Endometrial microvascular endothelial cells (primary cell): ENCODE measurements around the gene TMSB4X. TPM values are rescaled to one million over a fixed set of nuclear protein-coding genes. Genes with fewer than 3 reads are reported as not detected.
"Not testable (repeated sequence)": the region's sequence is repeated elsewhere in the genome, so short reads cannot be mapped to it uniquely, and the experiment has no call there.

Experiments used
- in situ Hi-C: cut with HindIII; loops from 2 replicates; pipeline ENCODE4 v1.10.0; 2017; ENCODE audit warnings: low sequenced_read_pairs, low pct_unique_long_range_greater_than_20kb; ENCODE audit errors: inconsistent ontology term
- total RNA-seq: library from RNA; depleted of rRNA; stranded (reverse); fragments of >200 nt; gene quantifications from one replicate; pipeline ENCODE4 v1.2.3, GENCODE V29; 2015; ENCODE audit errors: inconsistent ontology term

TMSB4X gene
- 5,249 TPM for total RNA-seq

- in situ Hi-C loops: no loop called here
Measured at GRCh38 chrX:12974796-12975669, at the start of gene TMSB4X. Gene TMSB4X (plus strand): TSS chrX:12975110.

DNA sequence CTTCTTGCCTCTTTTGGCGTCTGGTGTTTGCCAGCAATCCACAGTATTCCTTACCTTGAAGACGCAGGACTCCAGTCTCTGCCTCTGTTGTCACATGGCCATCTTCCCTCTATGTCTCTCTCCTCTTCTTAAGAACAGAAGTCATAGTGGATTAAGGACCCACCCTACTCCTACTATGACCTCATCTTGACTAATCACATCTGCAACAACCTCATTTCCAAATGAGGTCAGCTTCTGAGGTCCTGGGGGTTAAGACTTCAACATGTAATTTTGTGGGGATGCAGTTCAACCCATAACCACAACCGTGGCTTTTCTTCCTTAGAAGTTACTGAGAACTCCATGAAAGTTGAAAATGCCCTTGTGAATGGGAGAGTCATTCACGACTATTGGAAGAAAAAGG, 45.2 kb upstream of the TMSB4X start:
- in situ Hi-C loops: no loop called here

DNA sequence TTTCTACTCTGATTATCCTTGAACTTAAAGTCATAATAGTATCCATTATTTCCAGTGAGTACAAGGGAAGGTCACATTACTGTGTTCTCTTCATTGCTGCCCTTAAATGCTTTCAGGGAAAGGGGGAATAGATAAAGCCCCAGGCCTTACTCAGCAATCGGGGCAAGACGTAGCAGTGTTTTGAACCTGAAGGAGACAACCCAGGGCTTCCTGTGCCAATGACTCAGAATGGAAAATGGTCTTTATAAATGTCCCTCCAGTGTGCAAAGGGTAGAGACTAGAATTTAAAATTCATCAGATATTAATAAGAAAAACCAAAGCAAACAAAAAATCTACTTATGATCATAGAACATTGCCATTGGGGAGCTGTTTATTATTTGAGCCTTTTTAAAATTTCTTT, 44.8 kb upstream of the TMSB4X start:
- in situ Hi-C loops: no loop called here

- in situ Hi-C loops: no loop called here
Measured at GRCh38 chrX:12932244-12932643, 42.7 kb upstream of the TMSB4X start.

GRCh38 chrX:12934850-12935249, 40.1 kb upstream of the TMSB4X start:
- in situ Hi-C loops: no loop called here

DNA sequence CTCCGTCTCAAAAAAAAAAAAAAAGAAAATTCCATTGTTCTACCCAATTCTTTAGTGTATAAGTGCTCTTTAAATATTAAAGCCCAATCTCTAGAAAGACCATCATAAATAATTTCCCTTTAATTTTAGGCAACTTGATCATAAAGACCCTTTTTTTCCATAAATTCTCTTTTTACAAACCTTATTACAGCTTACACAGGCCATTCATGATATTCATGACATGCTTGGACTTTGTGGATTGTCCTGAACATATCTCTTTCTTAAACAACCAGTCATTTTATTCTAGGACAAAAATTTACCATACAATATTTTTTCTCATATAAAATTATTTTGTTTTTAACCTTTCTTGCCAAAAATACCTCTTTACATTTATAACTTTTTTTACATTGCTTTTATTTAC, 38.0 kb upstream of the TMSB4X start:
- in situ Hi-C loops: no loop called here

- in situ Hi-C loops: not testable (repeated sequence)
Measured at GRCh38 chrX:12940471-12940870, 34.4 kb upstream of the TMSB4X start.

DNA sequence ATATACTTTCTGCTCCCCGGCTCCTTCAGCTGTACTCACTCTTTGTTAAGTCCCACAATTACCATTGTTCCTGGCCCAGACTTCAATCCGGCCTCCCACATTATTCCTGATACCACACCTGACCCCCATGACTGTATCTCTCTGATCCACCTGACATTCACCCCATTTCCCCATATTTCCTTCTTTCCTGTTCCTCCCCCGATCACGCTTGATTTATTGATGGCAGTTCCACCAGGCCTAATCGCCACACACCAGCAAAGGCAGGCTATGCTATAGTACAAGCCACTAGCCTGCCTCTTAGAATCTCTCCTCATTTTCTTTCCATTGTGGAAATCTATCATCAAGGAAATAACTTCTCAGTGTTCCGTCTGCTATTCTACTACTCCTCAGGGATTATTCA, 31.3 kb upstream of the TMSB4X start:
- in situ Hi-C loops: not testable (repeated sequence)

- in situ Hi-C loops: not testable (repeated sequence)
Measured at GRCh38 chrX:12944452-12944851, 30.5 kb upstream of the TMSB4X start.

- in situ Hi-C loops: no loop called here
Measured at GRCh38 chrX:12945494-12945893, 29.4 kb upstream of the TMSB4X start.

DNA sequence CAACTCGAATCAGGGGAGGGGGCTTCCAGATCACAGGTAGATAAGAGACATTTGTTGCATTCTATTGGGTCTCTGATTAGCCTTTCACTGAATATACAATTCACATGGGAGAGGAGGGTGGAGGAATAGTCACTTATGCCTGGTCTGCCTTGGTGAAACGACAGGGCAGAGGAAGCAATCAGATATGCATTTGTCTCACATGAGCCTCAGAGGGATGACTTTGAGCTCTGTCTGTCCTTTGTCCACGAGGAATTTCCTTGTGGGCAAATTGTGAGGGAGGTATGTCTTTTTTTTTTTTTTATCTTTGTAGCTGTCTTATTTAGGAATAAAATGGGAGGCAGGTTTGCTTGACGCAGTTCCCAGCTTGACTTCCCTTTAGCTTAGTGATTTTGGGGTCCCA, 28.5 kb upstream of the TMSB4X start:
- in situ Hi-C loops: no loop called here

GRCh38 chrX:12946838-12947544, 27.9 kb upstream of the TMSB4X start:
- in situ Hi-C loops: no loop called here

- in situ Hi-C loops: no loop called here
Measured at GRCh38 chrX:12947545-12948235, 27.2 kb upstream of the TMSB4X start.

GRCh38 chrX:12948495-12948894, 26.4 kb upstream of the TMSB4X start:
- in situ Hi-C loops: no loop called here

GRCh38 chrX:12949205-12949926, 25.5 kb upstream of the TMSB4X start:
- in situ Hi-C loops: no loop called here

DNA sequence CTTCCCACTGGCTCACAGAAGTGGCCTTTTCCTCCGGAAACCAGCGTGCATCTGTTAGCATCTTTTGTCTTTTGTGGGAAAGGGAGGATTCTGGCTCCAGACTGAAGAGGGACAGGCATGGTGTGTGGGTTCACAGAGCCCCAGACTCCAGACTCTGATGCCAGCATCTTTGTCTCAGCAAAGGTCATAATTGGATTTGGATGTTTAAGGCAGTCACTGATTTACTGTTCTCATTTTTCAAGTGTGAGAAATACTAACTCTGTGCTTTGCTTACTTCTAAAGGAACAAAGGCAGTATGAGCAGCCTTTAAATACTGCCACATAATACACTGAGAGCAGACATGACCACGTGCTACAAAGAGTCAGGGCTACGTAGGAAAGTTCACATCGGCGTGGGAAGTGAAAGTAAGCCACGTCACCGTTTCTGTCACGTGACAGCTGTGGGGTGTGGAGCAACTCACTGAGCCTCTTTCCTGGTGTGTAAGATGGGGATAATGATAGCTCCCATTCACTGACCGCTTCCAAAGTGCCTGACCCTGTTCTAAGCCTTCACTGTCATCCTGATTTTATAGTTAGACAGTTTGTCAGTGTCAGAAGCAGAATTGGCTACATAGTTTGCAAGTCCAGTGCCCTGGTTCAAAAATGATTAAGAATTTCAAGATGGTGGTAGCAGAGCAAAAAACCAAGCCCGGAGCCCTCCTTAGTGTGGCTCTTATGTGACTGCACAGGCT, 24.8 kb upstream of the TMSB4X start:
- in situ Hi-C loops: no loop called here

DNA sequence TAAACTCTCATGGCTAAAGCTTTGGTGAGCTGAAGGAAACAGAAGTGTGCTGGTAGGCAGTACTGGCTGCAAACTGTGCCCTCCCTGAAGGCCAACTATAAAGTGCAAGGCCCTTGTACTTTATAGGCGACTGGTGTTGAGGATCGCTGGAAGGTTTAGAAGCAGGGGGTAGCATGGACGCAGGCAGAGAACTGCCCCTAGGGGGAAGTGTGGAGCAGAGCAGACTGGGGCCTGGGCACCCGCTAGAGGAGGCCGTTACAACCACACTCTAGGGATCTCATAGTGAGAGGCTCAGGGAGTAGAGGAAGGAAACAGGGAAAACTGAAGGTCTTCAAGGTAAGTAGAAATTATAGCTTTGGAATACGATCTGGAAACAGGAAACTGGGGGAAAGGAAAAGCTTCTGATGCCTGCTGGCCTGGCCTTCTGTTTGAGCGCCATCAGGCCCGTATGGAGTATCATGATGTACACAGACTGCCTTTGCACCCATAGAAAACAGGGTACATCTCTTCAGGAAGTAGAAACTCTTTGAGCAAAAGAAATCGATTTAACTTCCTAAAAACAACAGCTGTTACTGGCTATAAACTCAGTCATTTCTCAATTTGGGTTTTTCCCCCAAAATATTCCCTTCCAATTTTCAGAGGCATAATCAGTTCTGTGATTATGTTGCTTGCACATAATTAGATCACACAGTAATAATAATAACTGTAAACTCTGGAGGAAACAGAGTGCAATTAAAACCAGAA, 23.9 kb upstream of the TMSB4X start:
- in situ Hi-C loops: no loop called here

DNA sequence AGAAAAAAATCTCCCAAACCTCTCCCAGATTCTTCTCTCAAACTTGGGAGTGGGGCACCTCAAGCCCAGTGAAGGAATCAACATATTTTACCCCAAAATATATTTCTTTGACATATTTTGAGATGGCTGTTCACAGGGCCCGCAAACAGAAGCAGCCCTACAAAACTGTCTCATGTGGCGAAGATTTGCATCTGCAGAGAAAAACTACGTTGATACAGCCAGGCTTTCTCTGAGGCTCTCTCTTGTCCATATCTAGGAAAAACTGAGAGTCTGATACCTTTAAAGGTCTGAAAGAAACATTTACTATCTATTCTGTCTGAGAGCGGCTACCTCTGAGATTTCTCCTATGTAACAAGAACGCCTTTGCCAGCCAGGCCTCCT, 23.3 kb upstream of the TMSB4X start:
- in situ Hi-C loops: no loop called here
